ENCODE measurements around the gene EML1. TPM values are rescaled to one million over a fixed set of nuclear protein-coding genes. Genes with fewer than 3 reads are reported as not detected.
"Not testable (repeated sequence)": the region's sequence is repeated elsewhere in the genome, so short reads cannot be mapped to it uniquely, and the experiment has no call there.

The EML1 gene
- total and polyA plus RNA-seq, 10 donors, result 1.8 to 15.5 (median 6.0) TPM

DNA sequence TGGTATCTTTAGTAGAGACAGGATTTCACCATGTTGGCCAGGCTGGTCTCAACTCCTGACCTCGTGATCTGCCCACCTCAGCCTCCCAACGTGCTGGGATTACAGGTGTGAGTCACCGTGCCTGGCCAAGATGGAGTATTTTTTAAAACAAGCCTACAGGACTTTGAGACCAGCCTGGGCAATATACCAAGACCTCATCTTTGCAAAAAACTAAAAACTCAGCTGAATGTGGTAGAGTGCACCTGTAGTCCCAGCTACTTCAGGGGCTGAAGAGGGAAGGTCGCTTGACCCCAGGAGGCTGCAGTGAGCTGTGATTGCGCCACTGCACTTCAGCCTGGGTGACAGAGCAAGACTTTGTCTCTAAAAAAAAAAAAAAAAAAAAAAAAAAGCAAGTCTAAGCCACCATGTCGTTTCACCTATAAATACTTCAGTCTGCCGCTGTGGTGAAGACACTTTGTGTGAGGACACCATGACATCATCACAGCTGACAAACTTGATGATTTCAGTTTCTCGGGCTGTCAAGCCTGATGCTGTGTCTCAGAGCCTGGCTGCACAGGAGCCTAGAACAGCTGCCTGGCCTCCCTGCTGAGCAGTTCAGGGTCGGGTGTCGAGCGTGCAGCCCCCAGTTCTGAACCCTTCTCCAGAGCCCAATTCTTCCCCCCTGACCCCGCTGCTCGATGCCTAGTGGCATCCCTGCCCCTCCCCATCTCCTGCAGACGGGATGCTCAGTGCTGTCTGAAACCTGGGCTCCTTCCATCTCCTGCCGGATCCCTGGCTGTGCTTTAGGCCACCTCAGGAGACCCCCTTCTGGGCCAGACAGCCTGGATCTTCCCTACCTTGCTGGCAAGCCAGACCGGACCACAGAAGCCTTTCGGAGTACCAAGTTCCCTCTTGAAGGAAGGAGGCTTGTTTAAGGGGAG is 152.8 kb downstream of the EML1 start:
- H3K27me3 ChIP-seq (replicated peaks in 1 of 7), result peaks cover 0 to 55% (median 16%) of the 10 kb centered on the region in 7 donors
- no peak overlapping the region for H3K27ac ChIP-seq
- DNase-seq, result no peak
- 56 to 62% (median 58%) methylated on average over 17 of the region's 17 CpGs for whole genome bisulfite sequencing, 5 donors
- peaks cover 5 to 18% (median 13%) of the 10 kb centered on the region in 6 donors for H3K4me1 ChIP-seq
- intact Hi-C loops (cut with DNase I; ENCODE audit: low total_unique reads), result no loop called here
- H3K36me3 ChIP-seq, result no peaks in the 10 kb centered on the region
- H3K9me3 ChIP-seq, result no peaks in the 10 kb centered on the region
- TF ChIP-seq POLR2A (IDR thresholded peaks at IDR 0.05) (no peak), POLR2AphosphoS5 (IDR thresholded peaks at IDR 0.05) (no peak)
- TF ChIP-seq, protein P1, sequence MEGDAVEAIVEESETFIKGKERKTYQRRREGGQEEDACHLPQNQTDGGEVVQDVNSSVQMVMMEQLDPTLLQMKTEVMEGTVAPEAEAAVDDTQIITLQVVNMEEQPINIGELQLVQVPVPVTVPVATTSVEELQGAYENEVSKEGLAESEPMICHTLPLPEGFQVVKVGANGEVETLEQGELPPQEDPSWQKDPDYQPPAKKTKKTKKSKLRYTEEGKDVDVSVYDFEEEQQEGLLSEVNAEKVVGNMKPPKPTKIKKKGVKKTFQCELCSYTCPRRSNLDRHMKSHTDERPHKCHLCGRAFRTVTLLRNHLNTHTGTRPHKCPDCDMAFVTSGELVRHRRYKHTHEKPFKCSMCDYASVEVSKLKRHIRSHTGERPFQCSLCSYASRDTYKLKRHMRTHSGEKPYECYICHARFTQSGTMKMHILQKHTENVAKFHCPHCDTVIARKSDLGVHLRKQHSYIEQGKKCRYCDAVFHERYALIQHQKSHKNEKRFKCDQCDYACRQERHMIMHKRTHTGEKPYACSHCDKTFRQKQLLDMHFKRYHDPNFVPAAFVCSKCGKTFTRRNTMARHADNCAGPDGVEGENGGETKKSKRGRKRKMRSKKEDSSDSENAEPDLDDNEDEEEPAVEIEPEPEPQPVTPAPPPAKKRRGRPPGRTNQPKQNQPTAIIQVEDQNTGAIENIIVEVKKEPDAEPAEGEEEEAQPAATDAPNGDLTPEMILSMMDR (IDR thresholded peaks at IDR 0.05 in 8 of 11, conservative IDR thresholded peaks at IDR 0.05 in 3 of 11), result no peak
- peak overlapping the region in 2 of 8 donors; percentile 20 to 53 for H3K4me3 ChIP-seq

GRCh38 chr14:99946652-99947489 is 153.7 kb downstream of the EML1 start:
- intact Hi-C loops (cut with DNase I; ENCODE audit: low total_unique reads), result no loop called here
- TF ChIP-seq, protein P1 (IDR thresholded peaks at IDR 0.05 in 8 of 11, conservative IDR thresholded peaks at IDR 0.05 in 3 of 11), result peak; percentile 34 to 91 (median 84)
- TF ChIP-seq POLR2A (IDR thresholded peaks at IDR 0.05), result no peak
- DNase-seq, result no peak
- 21 to 30% (median 24%) methylated on average over 28 to 33 of the region's 33 CpGs for WGBS, 5 donors
- Histone ChIP-seq H3K27ac (no peak overlapping the region), H3K36me3 (no peaks in the 10 kb centered on the region), H3K4me1 (peaks cover 5 to 18% (median 13%) of the 10 kb centered on the region in 6 donors), H3K27me3 (replicated peaks in 1 of 7) (peaks cover 0 to 60% (median 16%) of the 10 kb centered on the region in 7 donors), H3K4me3 (peak overlapping the region in 4 of 8 donors; percentile 7 to 53 (median 18)), H3K9me3 (no peaks in the 10 kb centered on the region)

- Histone ChIP-seq H3K4me1 (peaks cover 5 to 18% (median 13%) of the 10 kb centered on the region in 6 donors), H3K27ac (no peak overlapping the region), H3K27me3 (replicated peaks in 1 of 7) (peaks cover 0 to 60% (median 16%) of the 10 kb centered on the region in 7 donors), H3K4me3 (no peak overlapping the region), H3K36me3 (no peaks in the 10 kb centered on the region), H3K9me3 (no peaks in the 10 kb centered on the region)
- no peak for DNase-seq
- TF ChIP-seq POLR2A (IDR thresholded peaks at IDR 0.05) (no peak), POLR2AphosphoS5 (IDR thresholded peaks at IDR 0.05) (no peak)
- TF ChIP-seq, protein P1 (IDR thresholded peaks at IDR 0.05 in 8 of 11, conservative IDR thresholded peaks at IDR 0.05 in 3 of 11), result no peak
- 51 to 79% (median 69%) methylated on average over 6 of the region's 6 CpGs for WGBS, 5 donors
- intact Hi-C loops (cut with DNase I; ENCODE audit: low total_unique reads), result no loop called here
Measured at GRCh38 chr14:99947695-99948094, 154.5 kb downstream of the EML1 start.

DNA sequence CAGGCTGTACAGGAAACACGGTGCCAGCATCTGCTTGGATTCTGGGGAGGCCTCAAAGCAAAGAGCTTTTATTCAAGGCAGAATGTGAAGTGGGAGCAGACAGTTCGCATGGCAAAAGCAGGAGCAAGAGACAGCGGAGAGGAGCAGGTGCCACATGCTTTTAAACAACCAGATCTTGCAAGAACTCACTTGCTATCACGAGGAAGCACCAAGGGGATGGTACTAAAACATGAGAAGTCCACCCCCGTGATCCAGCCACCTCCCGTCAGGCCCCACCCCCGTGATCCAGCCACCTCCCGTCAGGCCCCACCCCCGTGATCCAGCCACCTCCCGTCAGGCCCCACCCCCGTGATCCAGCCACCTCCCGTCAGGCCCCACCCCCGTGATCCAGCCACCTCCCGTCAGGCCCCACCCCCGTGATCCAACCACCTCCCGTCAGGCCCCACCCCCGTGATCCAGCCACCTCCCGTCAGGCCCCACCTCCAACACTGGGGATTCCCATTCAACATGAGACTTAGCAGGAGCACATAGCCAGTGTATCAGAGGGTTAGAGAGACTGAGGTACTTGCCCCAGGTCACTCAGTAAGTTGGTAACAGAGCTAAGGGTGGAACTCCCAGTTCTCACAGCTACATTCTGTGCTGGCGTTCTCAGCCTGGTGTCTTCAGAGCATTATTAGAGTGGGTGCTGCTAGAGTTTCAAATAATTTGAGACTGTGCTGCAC is 156.0 kb downstream of the EML1 start:
- H3K4me1 ChIP-seq, result peaks cover 5 to 18% (median 13%) of the 10 kb centered on the region in 6 donors
- H3K27ac ChIP-seq; H3K9me3 ChIP-seq; H3K4me3 ChIP-seq; intact Hi-C loops (cut with DNase I; ENCODE audit: low total_unique reads); H3K36me3 ChIP-seq; DNase-seq: not testable (repeated sequence)
- H3K27me3 ChIP-seq (replicated peaks in 1 of 7), result peaks cover 0 to 60% (median 16%) of the 10 kb centered on the region in 7 donors
- 49 to 77% (median 61%) methylated on average over 10 to 14 of the region's 19 CpGs for WGBS, 5 donors

All from spleen (tissue), 11 donors.